Trophoblast cell (in vitro differentiated cells and primary cell): ENCODE data around the gene ELK3.

Source experiments
- DNase-seq, 2 donors: peaks; one replicate each; pipeline ENCODE4 v3.0.0-alpha.2; 2016
- H2AFZ ChIP-seq: 2 replicates; pipeline ENCODE4 v1.6.1; 2013; ENCODE audit warnings: low read length, moderate library complexity, mild to moderate bottlenecking; ENCODE audit not compliant: insufficient read depth, poor library complexity
- H2AK5ac ChIP-seq: 2 replicates; pipeline ENCODE4 v1.6.1; 2013; ENCODE audit warnings: mild to moderate bottlenecking, low read length
- H2BK120ac ChIP-seq: 2 replicates; pipeline ENCODE4 v1.6.1; 2013; ENCODE audit warnings: low read length, mild to moderate bottlenecking, moderate library complexity; ENCODE audit not compliant: insufficient read depth, poor library complexity
- H2BK12ac ChIP-seq: 2 replicates; pipeline ENCODE4 v1.6.1; 2013; ENCODE audit warnings: mild to moderate bottlenecking, low read length, moderate library complexity
- H2BK5ac ChIP-seq: 2 replicates; pipeline ENCODE4 v1.6.1; 2013; ENCODE audit warnings: low read length, low read depth, moderate library complexity, mild to moderate bottlenecking; ENCODE audit not compliant: poor library complexity
- H3K14ac ChIP-seq: 2 replicates; pipeline ENCODE4 v1.6.1; 2013; ENCODE audit warnings: mild to moderate bottlenecking, low read length
- H3K18ac ChIP-seq: 2 replicates; pipeline ENCODE4 v1.6.1; 2013; ENCODE audit warnings: mild to moderate bottlenecking, low read length
- H3K23ac ChIP-seq: 2 replicates; pipeline ENCODE4 v1.6.1; 2013; ENCODE audit warnings: low read length
- H3K27ac ChIP-seq: 2 replicates; pipeline ENCODE4 v1.5.1; 2013; ENCODE audit warnings: low read depth, mild to moderate bottlenecking, inconsistent platforms, low read length, moderate library complexity
- H3K27me3 ChIP-seq: 2 replicates; pipeline ENCODE4 v1.6.1; 2013; ENCODE audit warnings: inconsistent platforms, mild to moderate bottlenecking, low read length, moderate library complexity; ENCODE audit not compliant: insufficient read depth
- H3K36me3 ChIP-seq, 2 experiments: 1 replicate in 1 of 2; 2 replicates in 1 of 2; pipeline ENCODE4 v1.6.1; 2013; ENCODE audit warnings: low read length in 2 of 2, mild to moderate bottlenecking in 2 of 2, moderate library complexity in 1 of 2; ENCODE audit not compliant: insufficient read depth in 2 of 2, control insufficient read depth in 1 of 2
- H3K4ac ChIP-seq: 2 replicates; pipeline ENCODE4 v1.6.1; 2013; ENCODE audit warnings: low read depth, mild to moderate bottlenecking, low read length, moderate library complexity
- H3K4me1 ChIP-seq, 2 experiments: 1 replicate in 1 of 2; 2 replicates in 1 of 2; pipeline ENCODE4 v1.6.1; 2013; ENCODE audit warnings: low read length in 2 of 2, mild to moderate bottlenecking in 2 of 2, moderate library complexity in 1 of 2; ENCODE audit not compliant: insufficient read depth in 2 of 2, control insufficient read depth in 1 of 2
- H3K4me2 ChIP-seq: 2 replicates; pipeline ENCODE4 v1.6.1; 2013; ENCODE audit warnings: inconsistent platforms, mild to moderate bottlenecking, low read length, moderate library complexity
- H3K4me3 ChIP-seq: 2 replicates; pipeline ENCODE4 v1.5.1; 2013; ENCODE audit warnings: mild to moderate bottlenecking, low read depth, low read length, inconsistent platforms
- H3K79me1 ChIP-seq: one replicate; pipeline ENCODE4 v1.6.1; 2013; ENCODE audit warnings: low read length
- H3K79me2 ChIP-seq: 2 replicates; pipeline ENCODE4 v1.6.1; 2013; ENCODE audit warnings: low read length, mild to moderate bottlenecking; ENCODE audit not compliant: control insufficient read depth, insufficient read depth, poor library complexity
- H3K9ac ChIP-seq: 2 replicates; pipeline ENCODE4 v1.6.1; 2013; ENCODE audit warnings: mild to moderate bottlenecking, low read length
- H3K9me3 ChIP-seq: 2 replicates; pipeline ENCODE4 v1.6.1; 2013; ENCODE audit warnings: low read depth, mild to moderate bottlenecking, control low read depth, inconsistent platforms, low read length; ENCODE audit not compliant: insufficient read depth
- H4K12ac ChIP-seq: 2 replicates; pipeline ENCODE4 v1.6.1; 2013; ENCODE audit warnings: low read depth, mild to moderate bottlenecking, low read length, moderate library complexity
- H4K8ac ChIP-seq: 2 replicates; pipeline ENCODE4 v1.6.1; 2013; ENCODE audit warnings: low read depth, mild to moderate bottlenecking, low read length, moderate library complexity
- H4K91ac ChIP-seq: one replicate; pipeline ENCODE4 v1.6.1; 2013; ENCODE audit warnings: low read depth, mild to moderate bottlenecking, low read length, moderate library complexity
- WGBS: extraction: QIAGEN DNeasy Blood & Tissue Kit; methylation state at CpG from one replicate; pipeline ENCODE4 v1.1.7; 2013; ENCODE audit warnings: missing lambda C conversion rate; ENCODE audit not compliant: insufficient read length, insufficient coverage; ENCODE audit errors: extremely low coverage; 5-methylcytosine and 5-hydroxymethylcytosine counted together

ELK3 gene

GRCh38 chr12:96233168-96233567 is 39.0 kb downstream of the ELK3 start:
- Histone ChIP-seq H3K9ac (no peak overlapping the region), H3K27ac (no peak overlapping the region), H2AK5ac (no peak overlapping the region), H3K4me1 (peaks cover 16 to 18% of the 10 kb centered on the region in 2 experiments), H3K36me3 (peaks cover 15 to 19% of the 10 kb centered on the region in 2 experiments), H3K79me1 (no peaks in the 10 kb centered on the region), H3K79me2 (no peaks in the 10 kb centered on the region), H3K18ac (no peak overlapping the region), H2BK120ac (no peak overlapping the region), H2BK12ac (no peak overlapping the region), H3K27me3 (no peaks in the 10 kb centered on the region), H3K9me3 (no peaks in the 10 kb centered on the region), H4K8ac (no peak overlapping the region), H3K14ac (no peak overlapping the region), H3K4ac (no peak overlapping the region), H3K4me2 (no peak overlapping the region), H2BK5ac (no peak overlapping the region), H4K12ac (no peak overlapping the region), H3K4me3 (no peak overlapping the region), H3K23ac (no peak overlapping the region), H4K91ac (no peak overlapping the region), H2AFZ (no peak overlapping the region)
- WGBS = no CpG with 5 or more reads among the region's 7 CpGs
- DNase-seq = no peak

GRCh38 chr12:96233939-96234461 is 39.8 kb downstream of the ELK3 start:
- no CpG with 5 or more reads among the region's 15 CpGs for WGBS
- H3K14ac ChIP-seq = no peak overlapping the region
- H3K79me2 ChIP-seq = no peaks in the 10 kb centered on the region
- H2AFZ ChIP-seq = no peak overlapping the region
- H3K79me1 ChIP-seq = no peaks in the 10 kb centered on the region
- no peak overlapping the region for H3K27ac ChIP-seq
- no peaks in the 10 kb centered on the region for H3K27me3 ChIP-seq
- no peak overlapping the region for H3K9ac ChIP-seq
- no peak overlapping the region for H3K23ac ChIP-seq
- no peak overlapping the region for H2AK5ac ChIP-seq
- no peak overlapping the region for H3K4me2 ChIP-seq
- no peaks in the 10 kb centered on the region for H3K9me3 ChIP-seq
- H2BK12ac ChIP-seq = no peak overlapping the region
- H4K12ac ChIP-seq = no peak overlapping the region
- no peak overlapping the region for H3K4me3 ChIP-seq
- H3K36me3 ChIP-seq = peaks cover 15% of the 10 kb centered on the region in 2 experiments
- no peak overlapping the region for H4K8ac ChIP-seq
- no peak overlapping the region for H3K18ac ChIP-seq
- peaks cover 19 to 25% of the 10 kb centered on the region in 2 experiments for H3K4me1 ChIP-seq
- no peak overlapping the region for H2BK5ac ChIP-seq
- no peak for DNase-seq
- H2BK120ac ChIP-seq = no peak overlapping the region
- H3K4ac ChIP-seq = no peak overlapping the region
- H4K91ac ChIP-seq = no peak overlapping the region

GRCh38 chr12:96234591-96235483 is 40.7 kb downstream of the ELK3 start:
- H3K79me1 ChIP-seq = no peaks in the 10 kb centered on the region
- no peak overlapping the region for H2AK5ac ChIP-seq
- H2AFZ ChIP-seq = no peak overlapping the region
- H3K36me3 ChIP-seq = peaks cover 15% of the 10 kb centered on the region in 2 experiments
- no peak overlapping the region for H3K4me2 ChIP-seq
- H3K27ac ChIP-seq = no peak overlapping the region
- no peak overlapping the region for H3K9ac ChIP-seq
- no peak overlapping the region for H4K12ac ChIP-seq
- no peak overlapping the region for H2BK12ac ChIP-seq
- no peak overlapping the region for H4K91ac ChIP-seq
- DNase-seq = no peak
- H3K23ac ChIP-seq = no peak overlapping the region
- no peaks in the 10 kb centered on the region for H3K9me3 ChIP-seq
- H3K4ac ChIP-seq = no peak overlapping the region
- no peaks in the 10 kb centered on the region for H3K27me3 ChIP-seq
- WGBS = no CpG with 5 or more reads among the region's 22 CpGs
- H3K4me1 ChIP-seq = peaks cover 25 to 29% of the 10 kb centered on the region in 2 experiments
- no peak overlapping the region for H2BK5ac ChIP-seq
- H3K79me2 ChIP-seq = no peaks in the 10 kb centered on the region
- H3K14ac ChIP-seq = no peak overlapping the region
- no peak overlapping the region for H3K18ac ChIP-seq
- no peak overlapping the region for H3K4me3 ChIP-seq
- H4K8ac ChIP-seq = no peak overlapping the region
- no peak overlapping the region for H2BK120ac ChIP-seq

GRCh38 chr12:96235484-96235826 is 41.3 kb downstream of the ELK3 start:
- Histone ChIP-seq H3K79me2 (no peaks in the 10 kb centered on the region), H3K79me1 (no peaks in the 10 kb centered on the region), H3K36me3 (peaks cover 15% of the 10 kb centered on the region in 2 experiments), H3K18ac (no peak overlapping the region), H3K4ac (no peak overlapping the region), H4K12ac (no peak overlapping the region), H2BK12ac (no peak overlapping the region), H3K14ac (no peak overlapping the region), H3K9ac (no peak overlapping the region), H3K9me3 (no peaks in the 10 kb centered on the region), H3K27me3 (no peaks in the 10 kb centered on the region), H2AK5ac (no peak overlapping the region), H3K23ac (no peak overlapping the region), H3K4me1 (peaks cover 25 to 32% of the 10 kb centered on the region in 2 experiments), H4K8ac (no peak overlapping the region), H2BK120ac (no peak overlapping the region), H4K91ac (no peak overlapping the region), H2AFZ (no peak overlapping the region), H2BK5ac (no peak overlapping the region), H3K4me2 (no peak overlapping the region), H3K4me3 (no peak overlapping the region), H3K27ac (no peak overlapping the region)
- DNase-seq = no peak
- WGBS = no CpG with 5 or more reads among the region's 5 CpGs
